WTC11 (cell line): ENCODE measurements around the gene GASK1B. TPM values are rescaled to one million over a fixed set of nuclear protein-coding genes. Genes with fewer than 3 reads are reported as not detected.

Experiments used
- ATAC-seq: fragments of 200-7000 bp; cut with Tn5 transposase; 2 replicates; pipeline ENCODE4 v1.10.0; 2021; ENCODE audit warnings: mild to moderate bottlenecking, moderate library complexity
- CTCF ChIA-PET: fragments of 300-600 bp; sonication (Branson Sonifier 250); formaldehyde crosslinking; loops from one replicate; lab custom pipeline; 2021; ENCODE audit warnings: antibody characterized with exemption; lab: Charles Lee
- POLR2A ChIA-PET: fragments of 350-600 bp; sonication (Branson Sonifier 250); formaldehyde crosslinking; loops from one replicate; lab custom pipeline; 2021; ENCODE audit warnings: antibody characterized with exemption; lab: Charles Lee
- DNase-seq: peaks from one replicate; pipeline ENCODE4 v3.0.0; 2021; ENCODE audit warnings: low spot score
- H3K27ac Mint-ChIP-seq: 2 replicates; pipeline ENCODE4 v1.8.0; 2021; ENCODE audit warnings: mixed read lengths
- H3K27me3 Mint-ChIP-seq: 2 replicates; pipeline ENCODE4 v1.8.0; 2021; ENCODE audit warnings: low read depth, mild to moderate bottlenecking, moderate library complexity, mixed read lengths
- H3K36me3 Mint-ChIP-seq: 2 replicates; pipeline ENCODE4 v1.8.0; 2021; ENCODE audit warnings: mixed read lengths
- H3K4me1 Mint-ChIP-seq: 2 replicates; pipeline ENCODE4 v1.8.0; 2022; ENCODE audit warnings: mixed read lengths
- H3K4me3 Mint-ChIP-seq: 2 replicates; pipeline ENCODE4 v1.8.0; 2021; ENCODE audit warnings: mild to moderate bottlenecking, moderate library complexity, mixed read lengths
- H3K9me3 Mint-ChIP-seq: 2 replicates; pipeline ENCODE4 v1.8.0; 2021; ENCODE audit warnings: mixed read lengths
- GRHL2 ChIP-seq: fragments of 250-450 bp; sonication (Bioruptor Pico); IDR thresholded peaks from 2 replicates; pipeline ENCODE4 v1.8.0; 2022; ENCODE audit warnings: mild to moderate bottlenecking, moderate library complexity; ENCODE audit not compliant: insufficient replicate concordance, severe bottlenecking
- GTF2I ChIP-seq: fragments of 250-450 bp; sonication (Bioruptor Pico); conservative IDR thresholded peaks from 2 replicates; pipeline ENCODE4 v1.4.0; 2021; ENCODE audit warnings: mild to moderate bottlenecking
- MYBL2 ChIP-seq: sonication (generic); formaldehyde crosslinking; IDR thresholded peaks from 2 replicates; pipeline ENCODE4 v1.8.1; 2023; ENCODE audit warnings: mild to moderate bottlenecking, moderate library complexity, missing genetic modification reagents
- RELA ChIP-seq: sonication (generic); formaldehyde crosslinking; IDR thresholded peaks from 2 replicates; pipeline ENCODE4 v1.8.1; 2022; ENCODE audit warnings: missing genetic modification reagents, mild to moderate bottlenecking, borderline replicate concordance
- RORB ChIP-seq: fragments of 250-450 bp; sonication (Bioruptor Pico); IDR thresholded peaks from 2 replicates; pipeline ENCODE4 v1.9.0; 2021; ENCODE audit warnings: mild to moderate bottlenecking
- ZNF121 ChIP-seq: sonication (generic); formaldehyde crosslinking; IDR thresholded peaks from 2 replicates; pipeline ENCODE4 v1.8.0; 2023; ENCODE audit warnings: missing genetic modification reagents
- ZNF232 ChIP-seq: sonication (generic); formaldehyde crosslinking; IDR thresholded peaks from 2 replicates; pipeline ENCODE4 v1.8.0; 2022; ENCODE audit warnings: mild to moderate bottlenecking, missing genetic modification reagents
- ZNF396 ChIP-seq: fragments of 250-450 bp; sonication (Bioruptor Pico); IDR thresholded peaks from 2 replicates; pipeline ENCODE4 v1.8.0; 2021; ENCODE audit warnings: mild to moderate bottlenecking, moderate library complexity, borderline replicate concordance
- ZNF423 ChIP-seq: fragments of 250-450 bp; sonication (Bioruptor Pico); IDR thresholded peaks from 2 replicates; pipeline ENCODE4 v2.1.2; 2022; ENCODE audit warnings: mild to moderate bottlenecking, moderate library complexity
- total RNA-seq: library from RNA; stranded (reverse); gene quantifications from 3 replicates; pipeline ENCODE4 v1.2.3, GENCODE V29; 2021
- TF ChIP-seq, protein P1 (sequence below): sonication (generic); formaldehyde crosslinking; IDR thresholded peaks from 2 replicates; pipeline ENCODE4 v1.8.1; 2023; ENCODE audit warnings: mild to moderate bottlenecking, moderate library complexity, missing genetic modification reagents
- TF ChIP-seq, protein P2 (sequence below): fragments of 250-450 bp; sonication (Bioruptor Pico); IDR thresholded peaks from 2 replicates; pipeline ENCODE4 v1.9.0; 2021; ENCODE audit warnings: mild to moderate bottlenecking
- TF ChIP-seq, protein P3 (sequence below): sonication (generic); formaldehyde crosslinking; IDR thresholded peaks from 2 replicates; pipeline ENCODE4 v1.8.1; 2023; ENCODE audit warnings: mild to moderate bottlenecking, missing genetic modification reagents, borderline replicate concordance
- TF ChIP-seq, protein P4 (sequence below): sonication (generic); formaldehyde crosslinking; IDR thresholded peaks from 2 replicates; pipeline ENCODE4 v1.8.0; 2023; ENCODE audit warnings: missing genetic modification reagents, mild to moderate bottlenecking, borderline replicate concordance
- TF ChIP-seq, protein P5 (sequence below): sonication (generic); formaldehyde crosslinking; IDR thresholded peaks from 2 replicates; pipeline ENCODE4 v1.8.1; 2022; ENCODE audit warnings: mild to moderate bottlenecking, moderate library complexity, missing genetic modification reagents

Gene GASK1B
- total RNA-seq, 1 experiment from 2014 or later: 0.24 TPM

DNA sequence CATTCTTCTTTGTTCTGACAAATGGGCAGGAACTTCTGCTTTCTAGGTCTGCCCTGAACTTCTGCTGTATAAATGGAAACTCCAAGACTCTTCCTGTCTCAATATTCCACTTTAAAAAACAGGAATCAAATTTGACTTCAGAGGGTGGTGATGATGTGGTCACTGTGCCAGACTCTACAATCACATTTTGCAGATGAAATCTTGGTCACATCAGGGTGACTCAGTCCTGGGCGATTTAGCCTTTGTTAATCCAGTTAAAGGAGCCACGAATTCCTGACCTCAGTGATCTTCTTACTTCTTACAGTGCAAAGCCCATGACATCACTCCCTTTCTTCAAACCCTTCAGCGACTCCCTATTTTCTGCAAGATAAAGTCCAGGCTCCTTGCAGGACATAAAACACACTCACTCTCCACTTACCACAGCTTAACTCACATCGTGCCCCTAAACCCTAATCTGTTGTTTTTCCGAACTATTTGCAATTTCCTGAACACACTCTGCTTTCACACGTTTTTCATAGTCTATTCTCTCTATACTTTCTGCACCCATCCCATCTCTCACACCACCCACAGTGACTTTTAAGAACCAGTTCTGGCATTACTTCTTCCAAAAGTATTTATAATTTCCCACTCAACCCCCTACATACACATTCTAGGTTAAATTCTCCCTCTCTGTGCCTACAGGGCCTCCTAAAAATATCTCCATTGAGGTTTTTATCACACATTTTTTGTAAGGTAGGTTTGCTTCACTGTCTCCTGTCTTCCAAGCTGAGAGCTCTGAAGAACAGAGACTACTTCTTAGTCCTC is 11.1 kb downstream of the GASK1B start:
- Mint-ChIP-seq H3K27me3 (no peaks in the 10 kb centered on the region), H3K4me3 (no peak overlapping the region), H3K9me3 (no peaks in the 10 kb centered on the region), H3K27ac (no peak overlapping the region), H3K36me3 (no peaks in the 10 kb centered on the region), H3K4me1 (0 out of 2 replicates have a peak, but pooled peaks cover 2% of the 10 kb centered on the region)
- no peak for DNase-seq
- CTCF ChIA-PET: no interaction called here
- no peak for ATAC-seq
- TF ChIP-seq ZNF396: no peak
- TF ChIP-seq MYBL2: no peak
- TF ChIP-seq GTF2I (CRISPR knock-in tag): no peak
- TF ChIP-seq, protein P1, sequence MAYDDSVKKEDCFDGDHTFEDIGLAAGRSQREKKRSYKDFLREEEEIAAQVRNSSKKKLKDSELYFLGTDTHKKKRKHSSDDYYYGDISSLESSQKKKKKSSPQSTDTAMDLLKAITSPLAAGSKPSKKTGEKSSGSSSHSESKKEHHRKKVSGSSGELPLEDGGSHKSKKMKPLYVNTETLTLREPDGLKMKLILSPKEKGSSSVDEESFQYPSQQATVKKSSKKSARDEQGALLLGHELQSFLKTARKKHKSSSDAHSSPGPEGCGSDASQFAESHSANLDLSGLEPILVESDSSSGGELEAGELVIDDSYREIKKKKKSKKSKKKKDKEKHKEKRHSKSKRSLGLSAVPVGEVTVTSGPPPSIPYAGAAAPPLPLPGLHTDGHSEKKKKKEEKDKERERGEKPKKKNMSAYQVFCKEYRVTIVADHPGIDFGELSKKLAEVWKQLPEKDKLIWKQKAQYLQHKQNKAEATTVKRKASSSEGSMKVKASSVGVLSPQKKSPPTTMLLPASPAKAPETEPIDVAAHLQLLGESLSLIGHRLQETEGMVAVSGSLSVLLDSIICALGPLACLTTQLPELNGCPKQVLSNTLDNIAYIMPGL (CRISPR knock-in tag): no peak
- TF ChIP-seq GRHL2 (CRISPR knock-in tag): no peak
- TF ChIP-seq, protein P2, sequence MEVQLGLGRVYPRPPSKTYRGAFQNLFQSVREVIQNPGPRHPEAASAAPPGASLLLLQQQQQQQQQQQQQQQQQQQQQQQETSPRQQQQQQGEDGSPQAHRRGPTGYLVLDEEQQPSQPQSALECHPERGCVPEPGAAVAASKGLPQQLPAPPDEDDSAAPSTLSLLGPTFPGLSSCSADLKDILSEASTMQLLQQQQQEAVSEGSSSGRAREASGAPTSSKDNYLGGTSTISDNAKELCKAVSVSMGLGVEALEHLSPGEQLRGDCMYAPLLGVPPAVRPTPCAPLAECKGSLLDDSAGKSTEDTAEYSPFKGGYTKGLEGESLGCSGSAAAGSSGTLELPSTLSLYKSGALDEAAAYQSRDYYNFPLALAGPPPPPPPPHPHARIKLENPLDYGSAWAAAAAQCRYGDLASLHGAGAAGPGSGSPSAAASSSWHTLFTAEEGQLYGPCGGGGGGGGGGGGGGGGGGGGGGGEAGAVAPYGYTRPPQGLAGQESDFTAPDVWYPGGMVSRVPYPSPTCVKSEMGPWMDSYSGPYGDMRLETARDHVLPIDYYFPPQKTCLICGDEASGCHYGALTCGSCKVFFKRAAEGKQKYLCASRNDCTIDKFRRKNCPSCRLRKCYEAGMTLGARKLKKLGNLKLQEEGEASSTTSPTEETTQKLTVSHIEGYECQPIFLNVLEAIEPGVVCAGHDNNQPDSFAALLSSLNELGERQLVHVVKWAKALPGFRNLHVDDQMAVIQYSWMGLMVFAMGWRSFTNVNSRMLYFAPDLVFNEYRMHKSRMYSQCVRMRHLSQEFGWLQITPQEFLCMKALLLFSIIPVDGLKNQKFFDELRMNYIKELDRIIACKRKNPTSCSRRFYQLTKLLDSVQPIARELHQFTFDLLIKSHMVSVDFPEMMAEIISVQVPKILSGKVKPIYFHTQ (CRISPR knock-in tag): no peak
- TF ChIP-seq ZNF423 (CRISPR knock-in tag): no peak
- TF ChIP-seq ZNF121 (CRISPR knock-in tag): no peak
- TF ChIP-seq, protein P3, sequence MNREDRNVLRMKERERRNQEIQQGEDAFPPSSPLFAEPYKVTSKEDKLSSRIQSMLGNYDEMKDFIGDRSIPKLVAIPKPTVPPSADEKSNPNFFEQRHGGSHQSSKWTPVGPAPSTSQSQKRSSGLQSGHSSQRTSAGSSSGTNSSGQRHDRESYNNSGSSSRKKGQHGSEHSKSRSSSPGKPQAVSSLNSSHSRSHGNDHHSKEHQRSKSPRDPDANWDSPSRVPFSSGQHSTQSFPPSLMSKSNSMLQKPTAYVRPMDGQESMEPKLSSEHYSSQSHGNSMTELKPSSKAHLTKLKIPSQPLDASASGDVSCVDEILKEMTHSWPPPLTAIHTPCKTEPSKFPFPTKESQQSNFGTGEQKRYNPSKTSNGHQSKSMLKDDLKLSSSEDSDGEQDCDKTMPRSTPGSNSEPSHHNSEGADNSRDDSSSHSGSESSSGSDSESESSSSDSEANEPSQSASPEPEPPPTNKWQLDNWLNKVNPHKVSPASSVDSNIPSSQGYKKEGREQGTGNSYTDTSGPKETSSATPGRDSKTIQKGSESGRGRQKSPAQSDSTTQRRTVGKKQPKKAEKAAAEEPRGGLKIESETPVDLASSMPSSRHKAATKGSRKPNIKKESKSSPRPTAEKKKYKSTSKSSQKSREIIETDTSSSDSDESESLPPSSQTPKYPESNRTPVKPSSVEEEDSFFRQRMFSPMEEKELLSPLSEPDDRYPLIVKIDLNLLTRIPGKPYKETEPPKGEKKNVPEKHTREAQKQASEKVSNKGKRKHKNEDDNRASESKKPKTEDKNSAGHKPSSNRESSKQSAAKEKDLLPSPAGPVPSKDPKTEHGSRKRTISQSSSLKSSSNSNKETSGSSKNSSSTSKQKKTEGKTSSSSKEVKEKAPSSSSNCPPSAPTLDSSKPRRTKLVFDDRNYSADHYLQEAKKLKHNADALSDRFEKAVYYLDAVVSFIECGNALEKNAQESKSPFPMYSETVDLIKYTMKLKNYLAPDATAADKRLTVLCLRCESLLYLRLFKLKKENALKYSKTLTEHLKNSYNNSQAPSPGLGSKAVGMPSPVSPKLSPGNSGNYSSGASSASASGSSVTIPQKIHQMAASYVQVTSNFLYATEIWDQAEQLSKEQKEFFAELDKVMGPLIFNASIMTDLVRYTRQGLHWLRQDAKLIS (CRISPR knock-in tag): no peak
- POLR2A ChIA-PET: no interaction called here

DNA sequence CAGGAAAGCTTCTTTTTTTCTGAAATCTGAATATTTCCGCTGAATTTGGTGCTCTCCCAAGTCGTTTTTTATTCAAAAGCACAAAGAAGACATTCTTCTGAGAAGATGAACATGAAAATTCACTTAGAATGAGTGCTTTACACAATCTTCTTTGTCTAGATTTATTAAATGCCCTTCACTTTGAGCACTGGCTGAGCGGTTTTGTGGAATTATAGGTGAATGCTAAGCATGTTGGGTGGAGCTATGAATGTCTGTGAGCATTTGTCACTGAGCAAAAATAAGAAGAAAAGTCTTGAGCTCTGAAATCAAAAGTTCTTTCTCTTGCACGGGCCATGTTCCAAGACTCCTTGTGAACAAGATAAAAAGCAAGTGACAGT is 13.1 kb downstream of the GASK1B start:
- H3K4me3 Mint-ChIP-seq: no peak overlapping the region
- H3K27me3 Mint-ChIP-seq: no peaks in the 10 kb centered on the region
- TF ChIP-seq, protein P4, sequence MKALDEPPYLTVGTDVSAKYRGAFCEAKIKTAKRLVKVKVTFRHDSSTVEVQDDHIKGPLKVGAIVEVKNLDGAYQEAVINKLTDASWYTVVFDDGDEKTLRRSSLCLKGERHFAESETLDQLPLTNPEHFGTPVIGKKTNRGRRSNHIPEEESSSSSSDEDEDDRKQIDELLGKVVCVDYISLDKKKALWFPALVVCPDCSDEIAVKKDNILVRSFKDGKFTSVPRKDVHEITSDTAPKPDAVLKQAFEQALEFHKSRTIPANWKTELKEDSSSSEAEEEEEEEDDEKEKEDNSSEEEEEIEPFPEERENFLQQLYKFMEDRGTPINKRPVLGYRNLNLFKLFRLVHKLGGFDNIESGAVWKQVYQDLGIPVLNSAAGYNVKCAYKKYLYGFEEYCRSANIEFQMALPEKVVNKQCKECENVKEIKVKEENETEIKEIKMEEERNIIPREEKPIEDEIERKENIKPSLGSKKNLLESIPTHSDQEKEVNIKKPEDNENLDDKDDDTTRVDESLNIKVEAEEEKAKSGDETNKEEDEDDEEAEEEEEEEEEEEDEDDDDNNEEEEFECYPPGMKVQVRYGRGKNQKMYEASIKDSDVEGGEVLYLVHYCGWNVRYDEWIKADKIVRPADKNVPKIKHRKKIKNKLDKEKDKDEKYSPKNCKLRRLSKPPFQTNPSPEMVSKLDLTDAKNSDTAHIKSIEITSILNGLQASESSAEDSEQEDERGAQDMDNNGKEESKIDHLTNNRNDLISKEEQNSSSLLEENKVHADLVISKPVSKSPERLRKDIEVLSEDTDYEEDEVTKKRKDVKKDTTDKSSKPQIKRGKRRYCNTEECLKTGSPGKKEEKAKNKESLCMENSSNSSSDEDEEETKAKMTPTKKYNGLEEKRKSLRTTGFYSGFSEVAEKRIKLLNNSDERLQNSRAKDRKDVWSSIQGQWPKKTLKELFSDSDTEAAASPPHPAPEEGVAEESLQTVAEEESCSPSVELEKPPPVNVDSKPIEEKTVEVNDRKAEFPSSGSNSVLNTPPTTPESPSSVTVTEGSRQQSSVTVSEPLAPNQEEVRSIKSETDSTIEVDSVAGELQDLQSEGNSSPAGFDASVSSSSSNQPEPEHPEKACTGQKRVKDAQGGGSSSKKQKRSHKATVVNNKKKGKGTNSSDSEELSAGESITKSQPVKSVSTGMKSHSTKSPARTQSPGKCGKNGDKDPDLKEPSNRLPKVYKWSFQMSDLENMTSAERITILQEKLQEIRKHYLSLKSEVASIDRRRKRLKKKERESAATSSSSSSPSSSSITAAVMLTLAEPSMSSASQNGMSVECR (CRISPR knock-in tag): no peak
- TF ChIP-seq GRHL2 (CRISPR knock-in tag) (no peak), RELA (CRISPR knock-in tag) (no peak), RORB (no peak), ZNF232 (CRISPR knock-in tag) (no peak)
- TF ChIP-seq, protein P5, sequence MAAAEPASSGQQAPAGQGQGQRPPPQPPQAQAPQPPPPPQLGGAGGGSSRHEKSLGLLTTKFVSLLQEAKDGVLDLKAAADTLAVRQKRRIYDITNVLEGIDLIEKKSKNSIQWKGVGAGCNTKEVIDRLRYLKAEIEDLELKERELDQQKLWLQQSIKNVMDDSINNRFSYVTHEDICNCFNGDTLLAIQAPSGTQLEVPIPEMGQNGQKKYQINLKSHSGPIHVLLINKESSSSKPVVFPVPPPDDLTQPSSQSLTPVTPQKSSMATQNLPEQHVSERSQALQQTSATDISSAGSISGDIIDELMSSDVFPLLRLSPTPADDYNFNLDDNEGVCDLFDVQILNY (CRISPR knock-in tag): no peak
- TF ChIP-seq, all 79 proteins: peak for 0
- no peak overlapping the region for H3K27ac Mint-ChIP-seq
- H3K36me3 Mint-ChIP-seq: no peaks in the 10 kb centered on the region
- ChIA-PET POLR2A (no interaction called here), CTCF (no interaction called here)
- ATAC-seq (no peak), DNase-seq (no peak)
- H3K4me1 Mint-ChIP-seq: peaks cover 6% of the 10 kb centered on the region; the same call in 1 of the 2 replicates
- no peaks in the 10 kb centered on the region for H3K9me3 Mint-ChIP-seq
